Epidermal melanocyte (primary cell): ENCODE data around the gene EMSY.

Source experiments
- DNase-seq: peaks from one replicate; pipeline ENCODE4 v3.0.0; 2011; ENCODE audit warnings: low spot score; ENCODE audit not compliant: insufficient read length

Gene EMSY

GRCh38 chr11:76597533-76598425 is 153.0 kb downstream of the EMSY start:
- no peak for DNase-seq

GRCh38 chr11:76598426-76598839 is 153.6 kb downstream of the EMSY start:
- no peak for DNase-seq

- DNase-seq, result no peak
Measured at GRCh38 chr11:76599041-76600013, 154.5 kb downstream of the EMSY start.

- DNase-seq, result no peak
Measured at GRCh38 chr11:76600124-76600655, 155.4 kb downstream of the EMSY start.

GRCh38 chr11:76601272-76601671 is 156.5 kb downstream of the EMSY start:
- no peak for DNase-seq

GRCh38 chr11:76601724-76602123 is 156.9 kb downstream of the EMSY start:
- no peak for DNase-seq

GRCh38 chr11:76602431-76602861 is 157.6 kb downstream of the EMSY start:
- DNase-seq, result no peak
